ENCODE data around the gene POLDIP2. TPM values are rescaled to one million over a fixed set of nuclear protein-coding genes. Genes with fewer than 3 reads are reported as not detected.

Gene POLDIP2
- total RNA-seq, 2 donors from 2014 or later = 69.0 to 72.1 TPM

GRCh38 chr17:28327709-28328108 is 29.6 kb downstream of the POLDIP2 start:
- DNase-seq = peak; percentile 23
- no peaks in the 10 kb centered on the region for H3K27me3 ChIP-seq (ENCODE audit: control insufficient read depth, insufficient read depth, low read length, poor library complexity, severe bottlenecking)
- peaks cover 21% of the 10 kb centered on the region for H3K4me1 Mint-ChIP-seq
- no peaks in the 10 kb centered on the region for H3K9me3 Mint-ChIP-seq
- 90 to 95% methylated on average over 2 to 3 of the region's 3 CpGs for WGBS, 2 experiments (ENCODE audit: insufficient coverage in 1 of 2, insufficient read length in 1 of 2)
- H3K9ac ChIP-seq (ENCODE audit: extremely low read depth, low read length, poor library complexity, severe bottlenecking) = no peak overlapping the region
- H3K27ac Mint-ChIP-seq = peak overlapping the region; percentile 5
- H3K36me3 ChIP-seq (ENCODE audit: control insufficient read depth, insufficient read depth, low read length) = peaks cover 44% of the 10 kb centered on the region
- H3K27me3 Mint-ChIP-seq (ENCODE audit: insufficient read depth) = no peaks in the 10 kb centered on the region
- H3K36me3 Mint-ChIP-seq (ENCODE audit: low read depth) = peaks cover 41% of the 10 kb centered on the region
- H3K4me1 ChIP-seq (ENCODE audit: control insufficient read depth, insufficient read depth, low read length) = peaks cover 16% of the 10 kb centered on the region
- TF ChIP-seq, protein P1, sequence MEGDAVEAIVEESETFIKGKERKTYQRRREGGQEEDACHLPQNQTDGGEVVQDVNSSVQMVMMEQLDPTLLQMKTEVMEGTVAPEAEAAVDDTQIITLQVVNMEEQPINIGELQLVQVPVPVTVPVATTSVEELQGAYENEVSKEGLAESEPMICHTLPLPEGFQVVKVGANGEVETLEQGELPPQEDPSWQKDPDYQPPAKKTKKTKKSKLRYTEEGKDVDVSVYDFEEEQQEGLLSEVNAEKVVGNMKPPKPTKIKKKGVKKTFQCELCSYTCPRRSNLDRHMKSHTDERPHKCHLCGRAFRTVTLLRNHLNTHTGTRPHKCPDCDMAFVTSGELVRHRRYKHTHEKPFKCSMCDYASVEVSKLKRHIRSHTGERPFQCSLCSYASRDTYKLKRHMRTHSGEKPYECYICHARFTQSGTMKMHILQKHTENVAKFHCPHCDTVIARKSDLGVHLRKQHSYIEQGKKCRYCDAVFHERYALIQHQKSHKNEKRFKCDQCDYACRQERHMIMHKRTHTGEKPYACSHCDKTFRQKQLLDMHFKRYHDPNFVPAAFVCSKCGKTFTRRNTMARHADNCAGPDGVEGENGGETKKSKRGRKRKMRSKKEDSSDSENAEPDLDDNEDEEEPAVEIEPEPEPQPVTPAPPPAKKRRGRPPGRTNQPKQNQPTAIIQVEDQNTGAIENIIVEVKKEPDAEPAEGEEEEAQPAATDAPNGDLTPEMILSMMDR (conservative IDR thresholded peaks at IDR 0.05) = no peak
- no peak overlapping the region for H3K4me3 Mint-ChIP-seq
- no peaks in the 10 kb centered on the region for H3K9me3 ChIP-seq (ENCODE audit: control insufficient read depth, low read length)
- H3K27ac ChIP-seq (ENCODE audit: low read depth, low read length) = no peak overlapping the region
- no peak overlapping the region for H3K4me3 ChIP-seq (ENCODE audit: low read length)

DNA sequence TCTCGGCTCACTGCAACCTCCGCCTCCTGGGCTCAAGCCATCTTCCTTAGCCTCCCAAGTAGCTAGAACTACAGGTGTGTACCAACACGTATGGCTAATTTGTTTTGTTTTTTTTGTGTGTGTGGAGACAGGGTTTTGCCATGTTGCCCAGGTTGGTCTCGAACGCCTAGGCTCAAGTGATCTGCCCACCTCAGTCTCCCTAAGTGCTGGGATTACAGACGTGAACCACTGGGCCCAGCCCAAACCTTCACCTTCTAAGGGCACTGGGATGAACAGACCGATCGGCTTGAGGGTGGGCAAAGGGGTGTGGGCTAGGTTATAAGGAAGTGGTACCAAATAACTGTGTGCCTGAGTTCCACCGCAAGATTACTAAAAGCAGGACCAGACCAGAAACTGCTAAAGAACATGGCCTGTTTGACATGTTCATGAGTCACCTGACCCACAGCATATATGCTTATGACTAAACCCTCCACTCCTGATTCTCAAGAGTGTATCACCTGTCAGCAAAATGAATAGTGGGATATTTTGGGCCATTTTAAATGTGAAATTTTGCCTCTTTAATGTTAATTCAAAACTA is 30.2 kb downstream of the POLDIP2 start:
- H3K27ac Mint-ChIP-seq = no peak overlapping the region
- 95 to 98% methylated on average over 8 of the region's 9 CpGs for WGBS, 2 experiments (ENCODE audit: insufficient coverage in 1 of 2, insufficient read length in 1 of 2)
- peaks cover 24% of the 10 kb centered on the region for H3K4me1 Mint-ChIP-seq
- peaks cover 45% of the 10 kb centered on the region for H3K36me3 Mint-ChIP-seq (ENCODE audit: low read depth)
- no peak overlapping the region for H3K9ac ChIP-seq (ENCODE audit: extremely low read depth, low read length, poor library complexity, severe bottlenecking)
- DNase-seq = peak; percentile 18
- no peak overlapping the region for H3K4me3 Mint-ChIP-seq
- H3K9me3 Mint-ChIP-seq = no peaks in the 10 kb centered on the region
- H3K4me1 ChIP-seq (ENCODE audit: control insufficient read depth, insufficient read depth, low read length) = peaks cover 16% of the 10 kb centered on the region
- no peaks in the 10 kb centered on the region for H3K27me3 ChIP-seq (ENCODE audit: control insufficient read depth, insufficient read depth, low read length, poor library complexity, severe bottlenecking)
- H3K9me3 ChIP-seq (ENCODE audit: control insufficient read depth, low read length) = no peaks in the 10 kb centered on the region
- TF ChIP-seq, protein P1 (conservative IDR thresholded peaks at IDR 0.05) = no peak
- H3K36me3 ChIP-seq (ENCODE audit: control insufficient read depth, insufficient read depth, low read length) = peaks cover 44% of the 10 kb centered on the region
- no peaks in the 10 kb centered on the region for H3K27me3 Mint-ChIP-seq (ENCODE audit: insufficient read depth)
- no peak overlapping the region for H3K27ac ChIP-seq (ENCODE audit: low read depth, low read length)
- H3K4me3 ChIP-seq (ENCODE audit: low read length) = no peak overlapping the region

DNA sequence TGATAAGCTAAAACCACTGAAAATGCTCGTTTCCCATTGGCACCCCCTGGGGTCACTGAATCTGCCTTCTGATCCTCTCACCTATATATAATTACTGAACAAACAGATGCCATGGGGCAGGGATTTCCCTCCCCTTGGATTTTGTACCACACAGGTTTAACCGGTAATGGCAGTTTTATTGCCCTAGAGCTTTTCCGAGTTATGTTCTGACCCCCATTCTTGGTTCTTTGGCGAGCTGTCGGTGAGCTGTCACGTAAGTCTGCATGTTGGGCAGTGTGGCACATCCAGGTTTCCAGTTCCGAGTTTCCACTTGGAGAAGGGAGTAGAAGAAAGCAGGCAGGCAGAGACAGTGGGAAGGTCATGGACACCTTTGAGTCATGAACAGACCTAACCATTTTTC is 31.2 kb downstream of the POLDIP2 start:
- peaks cover 32% of the 10 kb centered on the region for H3K4me1 Mint-ChIP-seq
- Histone ChIP-seq H3K4me1 (ENCODE audit: control insufficient read depth, insufficient read depth, low read length) (peaks cover 16% of the 10 kb centered on the region), H3K36me3 (ENCODE audit: control insufficient read depth, insufficient read depth, low read length) (peaks cover 44% of the 10 kb centered on the region), H3K9ac (ENCODE audit: extremely low read depth, low read length, poor library complexity, severe bottlenecking) (no peak overlapping the region), H3K27ac (ENCODE audit: low read depth, low read length) (no peak overlapping the region), H3K9me3 (ENCODE audit: control insufficient read depth, low read length) (no peaks in the 10 kb centered on the region), H3K27me3 (ENCODE audit: control insufficient read depth, insufficient read depth, low read length, poor library complexity, severe bottlenecking) (no peaks in the 10 kb centered on the region), H3K4me3 (ENCODE audit: low read length) (no peak overlapping the region)
- peak overlapping the region; percentile 52 for H3K27ac Mint-ChIP-seq
- peak; percentile 26 for DNase-seq
- no peaks in the 10 kb centered on the region for H3K27me3 Mint-ChIP-seq (ENCODE audit: insufficient read depth)
- H3K4me3 Mint-ChIP-seq = no peak overlapping the region
- peaks cover 48% of the 10 kb centered on the region for H3K36me3 Mint-ChIP-seq (ENCODE audit: low read depth)
- TF ChIP-seq, protein P1 (conservative IDR thresholded peaks at IDR 0.05) = no peak
- H3K9me3 Mint-ChIP-seq = no peaks in the 10 kb centered on the region
- WGBS, 2 experiments (ENCODE audit: insufficient coverage in 1 of 2, insufficient read length in 1 of 2) = 93 to 100% methylated on average over 1 to 7 of the region's 7 CpGs
